Adipocyte (in vitro differentiated cells): Measurements from ENCODE around the gene MYO1D.

Experiments used
- DNase-seq: peaks from one replicate; pipeline ENCODE4 v3.0.0-alpha.2; 2015; ENCODE audit warnings: low read depth
- H3K27me3 ChIP-seq: replicated peaks from 2 replicates; pipeline ENCODE4 v1.7.0; 2013; ENCODE audit warnings: mild to moderate bottlenecking, low read length, moderate library complexity; ENCODE audit not compliant: control insufficient read depth, insufficient read depth
- H3K36me3 ChIP-seq: 2 replicates; pipeline ENCODE4 v1.7.0; 2013; ENCODE audit warnings: low read length, mild to moderate bottlenecking, moderate library complexity; ENCODE audit not compliant: control insufficient read depth, insufficient read depth, severe bottlenecking
- H3K4me1 ChIP-seq: 2 replicates; pipeline ENCODE4 v1.7.0; 2013; ENCODE audit warnings: mild to moderate bottlenecking, low read length, moderate library complexity; ENCODE audit not compliant: control insufficient read depth, insufficient read depth
- H3K4me3 ChIP-seq: 2 replicates; pipeline ENCODE4 v1.7.0; 2013; ENCODE audit warnings: mild to moderate bottlenecking, low read length, moderate library complexity
- H3K9ac ChIP-seq: 2 replicates; pipeline ENCODE4 v1.7.0; 2013; ENCODE audit warnings: mild to moderate bottlenecking, low read length, moderate library complexity
- H3K9me3 ChIP-seq: 2 replicates; pipeline ENCODE4 v1.7.0; 2013; ENCODE audit warnings: mild to moderate bottlenecking, low read length, moderate library complexity; ENCODE audit not compliant: control insufficient read depth

Gene MYO1D

DNA sequence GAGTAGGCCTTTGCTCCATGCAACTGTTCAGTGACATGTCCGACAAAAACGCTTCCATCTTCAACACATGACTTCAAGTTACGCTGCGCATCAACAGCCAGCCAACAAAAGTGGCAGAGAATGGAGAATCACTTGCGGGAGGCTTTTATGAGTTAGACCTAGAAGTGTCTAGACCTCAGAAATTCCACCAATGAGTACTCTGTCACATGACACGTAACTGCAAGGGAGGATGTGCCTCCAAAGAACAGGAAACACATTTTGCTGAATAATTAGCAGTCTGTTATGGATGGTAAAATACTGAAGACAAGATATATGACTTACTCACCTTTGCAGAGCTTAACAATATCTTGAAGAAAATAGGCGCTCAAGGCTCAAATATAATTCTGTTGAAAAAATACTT is 62.1 kb downstream of the MYO1D start:
- Histone ChIP-seq H3K4me1 (peaks cover 44% of the 10 kb centered on the region), H3K36me3 (no peaks in the 10 kb centered on the region), H3K27me3 (no peaks in the 10 kb centered on the region), H3K4me3 (no peak overlapping the region), H3K9ac (no peak overlapping the region), H3K9me3 (no peaks in the 10 kb centered on the region)
- no peak for DNase-seq

DNA sequence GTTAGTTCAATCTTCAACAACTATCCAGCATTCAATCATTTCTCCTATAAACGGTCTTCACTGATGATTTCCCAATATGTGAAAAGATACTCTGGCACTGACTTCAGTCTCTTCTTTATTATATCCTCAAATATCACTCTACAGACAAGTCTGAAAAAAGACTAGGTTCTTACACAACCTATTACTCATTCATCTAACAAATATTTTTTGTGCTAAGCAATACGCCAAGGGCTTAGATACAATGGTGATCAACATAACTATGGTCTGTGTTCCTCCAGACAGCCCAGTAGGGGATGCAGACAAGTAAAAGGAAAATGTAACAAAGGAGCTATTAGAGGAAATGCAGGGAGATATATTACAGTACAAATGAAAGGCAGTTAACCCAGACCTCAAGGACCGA is 63.9 kb downstream of the MYO1D start:
- Histone ChIP-seq H3K27me3 (no peaks in the 10 kb centered on the region), H3K4me1 (peaks cover 39% of the 10 kb centered on the region), H3K36me3 (no peaks in the 10 kb centered on the region), H3K9me3 (no peaks in the 10 kb centered on the region), H3K4me3 (no peak overlapping the region), H3K9ac (no peak overlapping the region)
- DNase-seq: no peak

DNA sequence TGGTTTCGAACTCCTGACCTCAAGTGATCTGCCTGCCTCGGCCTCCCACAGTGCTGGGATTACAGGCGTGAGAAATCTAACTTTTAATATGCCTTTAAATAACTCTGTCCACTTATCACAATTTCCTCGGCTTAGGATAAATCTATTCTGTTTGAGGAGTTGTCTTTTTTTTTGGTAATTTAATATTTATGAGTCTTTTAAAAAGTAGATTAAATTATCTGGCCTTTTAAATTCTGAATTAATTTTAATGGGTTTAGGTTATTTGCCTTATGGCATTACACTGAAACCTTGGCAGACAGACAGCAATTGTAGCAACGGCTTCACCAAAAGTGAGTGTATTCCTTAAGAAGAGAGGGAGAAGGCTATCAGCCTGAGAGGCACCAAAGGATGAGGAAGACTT is 66.2 kb downstream of the MYO1D start:
- H3K9me3 ChIP-seq: no peaks in the 10 kb centered on the region
- no peaks in the 10 kb centered on the region for H3K36me3 ChIP-seq
- no peaks in the 10 kb centered on the region for H3K27me3 ChIP-seq
- H3K9ac ChIP-seq: no peak overlapping the region
- no peak overlapping the region for H3K4me3 ChIP-seq
- peaks cover 52% of the 10 kb centered on the region for H3K4me1 ChIP-seq
- no peak for DNase-seq

DNA sequence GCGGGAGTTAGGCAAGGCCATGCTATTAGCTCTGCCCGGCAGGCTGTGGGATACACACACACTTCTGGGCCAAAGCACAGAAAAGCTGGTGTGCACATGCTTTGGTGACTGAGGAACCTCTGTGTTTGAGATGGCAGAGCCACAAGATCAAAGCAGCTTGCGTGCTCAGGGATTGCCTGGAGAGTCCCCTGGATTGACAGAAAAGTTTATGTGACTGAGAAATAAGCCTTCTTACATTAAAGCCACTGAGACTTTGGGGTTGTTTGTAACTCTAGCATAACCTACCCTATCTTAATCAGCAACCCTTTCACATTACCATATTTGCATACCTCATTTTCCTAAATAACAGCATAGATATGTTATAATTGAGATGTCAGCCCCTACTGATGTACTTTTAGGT is 69.3 kb downstream of the MYO1D start:
- Histone ChIP-seq H3K27me3 (no peaks in the 10 kb centered on the region), H3K9me3 (no peaks in the 10 kb centered on the region), H3K4me3 (no peak overlapping the region), H3K4me1 (peaks cover 60% of the 10 kb centered on the region), H3K9ac (no peak overlapping the region), H3K36me3 (no peaks in the 10 kb centered on the region)
- no peak for DNase-seq

DNA sequence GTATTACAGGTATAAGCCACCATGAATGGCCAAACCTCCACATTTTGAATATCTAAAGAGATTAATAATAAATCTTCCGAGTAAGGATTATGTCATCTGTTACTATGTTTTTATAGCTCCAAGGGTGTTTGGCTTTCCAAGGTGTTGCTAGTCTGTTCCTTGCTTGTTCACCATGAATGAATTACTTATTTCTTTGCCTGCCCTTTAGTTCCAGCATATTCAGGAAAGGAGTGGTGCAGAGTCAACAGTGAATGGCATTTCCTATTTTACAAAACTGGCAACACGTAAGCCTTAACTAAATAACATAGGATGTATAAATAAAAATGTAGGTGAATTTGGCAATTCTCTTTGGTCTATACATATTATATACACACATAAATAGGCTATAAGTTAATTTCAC is 70.3 kb downstream of the MYO1D start:
- Histone ChIP-seq H3K4me3 (no peak overlapping the region), H3K36me3 (no peaks in the 10 kb centered on the region), H3K9me3 (no peaks in the 10 kb centered on the region), H3K9ac (no peak overlapping the region), H3K4me1 (peaks cover 64% of the 10 kb centered on the region), H3K27me3 (no peaks in the 10 kb centered on the region)
- no peak for DNase-seq

DNA sequence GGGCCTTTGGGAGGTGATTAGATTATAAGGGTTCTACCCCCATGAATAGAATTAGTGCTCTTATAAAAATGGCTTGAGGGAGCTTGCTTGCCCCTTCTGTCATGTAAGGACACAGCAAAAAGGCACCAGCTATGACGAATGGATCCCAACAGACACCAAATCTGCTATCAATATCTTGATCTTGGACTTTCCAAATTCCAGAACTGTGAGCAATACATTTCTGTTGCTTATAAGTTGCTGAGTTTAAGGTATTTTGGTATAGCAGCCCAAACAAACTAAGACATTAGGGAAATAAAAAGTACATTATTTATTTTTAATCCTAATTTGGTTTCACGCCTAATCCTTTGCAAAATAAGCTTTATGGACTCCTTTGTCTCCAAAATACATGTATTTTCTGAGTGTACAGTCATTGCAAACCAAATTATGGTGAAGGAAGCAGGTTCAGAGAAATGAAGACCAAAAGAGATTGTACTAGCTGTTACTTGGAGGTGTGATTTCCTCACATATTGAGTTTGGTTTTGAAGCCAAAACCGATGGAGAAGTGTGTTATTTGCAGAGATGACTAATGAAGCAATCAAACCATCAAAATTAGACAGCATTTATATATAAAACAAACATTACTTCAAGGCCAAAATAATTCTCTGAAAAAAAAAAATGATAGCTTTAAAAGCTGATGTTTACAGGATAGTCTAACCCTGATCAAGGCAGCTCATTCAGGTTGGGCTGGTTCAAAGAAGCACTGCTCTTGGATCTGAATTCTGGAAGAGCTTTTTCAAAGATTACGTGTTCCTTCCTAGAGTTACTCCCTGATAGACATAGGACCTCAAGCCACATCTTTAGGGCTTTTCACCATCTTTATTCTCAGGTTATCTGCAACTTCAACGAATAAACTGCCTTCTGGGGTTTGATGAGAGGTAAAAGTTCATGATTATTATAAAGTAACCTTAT is 71.6 kb downstream of the MYO1D start:
- DNase-seq: no peak

DNA sequence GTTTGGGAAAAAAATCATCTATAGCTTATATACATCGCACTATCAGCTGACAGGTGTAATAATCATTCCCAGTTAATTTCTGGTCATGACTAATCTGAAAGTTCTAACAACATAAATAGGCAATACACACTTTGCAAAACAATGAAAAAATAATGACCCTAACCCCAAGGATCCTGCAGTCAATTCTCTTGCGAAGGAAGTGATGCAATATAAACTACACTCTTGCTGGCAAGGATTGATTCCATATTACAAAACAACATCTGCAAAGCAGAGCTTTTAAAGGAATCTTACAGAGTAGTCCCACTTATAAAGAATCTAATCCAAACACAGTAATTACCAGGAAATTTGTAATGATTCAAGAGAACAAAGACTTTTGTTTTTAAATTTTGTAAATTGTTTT is 73.4 kb downstream of the MYO1D start:
- Histone ChIP-seq H3K27me3 (no peaks in the 10 kb centered on the region), H3K36me3 (no peaks in the 10 kb centered on the region), H3K9ac (no peak overlapping the region), H3K4me3 (peak overlapping the region; percentile 3), H3K9me3 (no peaks in the 10 kb centered on the region), H3K4me1 (peaks cover 78% of the 10 kb centered on the region)
- peak; percentile 1 for DNase-seq

More for the DNA sequence above, 71.6 kb downstream of the MYO1D start:
- Histone ChIP-seq H3K9ac (no peak overlapping the region), H3K4me1 (peaks cover 77% of the 10 kb centered on the region), H3K27me3 (no peaks in the 10 kb centered on the region), H3K9me3 (no peaks in the 10 kb centered on the region), H3K4me3 (peak overlapping the region; percentile 6), H3K36me3 (no peaks in the 10 kb centered on the region)

DNA sequence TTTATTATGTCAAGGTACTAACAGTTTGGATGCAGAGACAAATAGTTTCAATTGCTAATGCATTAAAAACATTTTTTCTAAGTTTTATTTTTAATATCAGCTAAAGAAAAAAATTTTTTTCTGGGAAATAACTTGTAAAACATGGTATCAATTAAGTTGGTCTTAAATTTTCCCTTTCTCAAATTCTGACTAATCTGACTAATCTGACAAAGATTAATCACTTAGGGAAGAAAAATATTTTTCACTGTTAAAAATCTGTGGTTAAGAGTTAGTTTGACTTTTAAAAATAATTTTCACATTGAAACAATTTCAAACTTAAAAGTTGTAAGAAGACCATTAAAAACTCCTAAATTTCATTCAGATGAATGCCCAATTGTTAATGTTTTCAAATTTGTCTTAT is 74.6 kb downstream of the MYO1D start:
- no peak for DNase-seq
- Histone ChIP-seq H3K27me3 (no peaks in the 10 kb centered on the region), H3K36me3 (no peaks in the 10 kb centered on the region), H3K9me3 (no peaks in the 10 kb centered on the region), H3K9ac (peak overlapping the region; percentile 49), H3K4me3 (peak overlapping the region; percentile 55), H3K4me1 (peaks cover 70% of the 10 kb centered on the region)

DNA sequence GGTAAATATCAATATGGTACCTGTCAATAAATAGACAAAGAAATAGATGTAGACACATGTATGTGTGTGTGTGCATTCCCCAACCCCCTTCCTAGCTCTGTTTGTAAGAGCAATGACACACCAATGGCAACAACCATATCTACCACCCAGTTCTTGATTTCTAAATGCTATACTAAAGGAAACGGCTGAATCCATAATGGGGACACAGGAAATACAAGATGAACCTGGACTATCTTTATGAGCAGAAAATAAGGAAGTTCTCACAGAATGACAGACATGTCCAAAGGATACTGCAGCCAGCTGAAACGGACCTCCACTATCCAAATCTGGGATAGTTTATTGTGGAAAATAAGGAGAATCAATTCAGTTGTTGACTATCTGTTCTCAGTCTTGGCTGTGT is 75.3 kb downstream of the MYO1D start:
- Histone ChIP-seq H3K9ac (peak overlapping the region; percentile 49), H3K27me3 (no peaks in the 10 kb centered on the region)
- no peak for DNase-seq

DNA sequence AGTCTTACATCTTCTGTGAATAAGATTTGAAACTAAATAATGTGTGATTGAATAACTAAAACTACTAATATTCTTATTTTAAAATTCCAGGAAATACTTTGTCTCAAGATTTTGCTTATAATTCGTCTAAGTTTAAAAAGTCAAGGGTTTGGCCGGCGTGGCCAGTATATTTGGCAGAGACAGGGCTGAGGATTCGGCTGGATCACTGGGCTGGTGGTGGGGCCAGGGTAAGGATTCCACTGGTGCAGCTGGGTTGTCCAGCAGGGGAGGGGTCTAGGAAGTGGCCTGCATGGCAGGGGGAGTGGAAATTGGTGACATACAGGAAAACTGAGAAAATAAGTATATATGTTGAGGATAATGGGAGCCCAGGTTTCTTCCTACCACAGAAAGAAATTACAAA is 75.7 kb downstream of the MYO1D start:
- no peaks in the 10 kb centered on the region for H3K27me3 ChIP-seq
- peak overlapping the region; percentile 49 for H3K9ac ChIP-seq
- DNase-seq: no peak
- H3K36me3 ChIP-seq: no peaks in the 10 kb centered on the region
- peaks cover 62% of the 10 kb centered on the region for H3K4me1 ChIP-seq
- no peaks in the 10 kb centered on the region for H3K9me3 ChIP-seq
- H3K4me3 ChIP-seq: peak overlapping the region; percentile 55

More for the DNA sequence above, 75.3 kb downstream of the MYO1D start:
- peak overlapping the region; percentile 55 for H3K4me3 ChIP-seq
- H3K4me1 ChIP-seq: peaks cover 64% of the 10 kb centered on the region
- no peaks in the 10 kb centered on the region for H3K36me3 ChIP-seq
- H3K9me3 ChIP-seq: no peaks in the 10 kb centered on the region

DNA sequence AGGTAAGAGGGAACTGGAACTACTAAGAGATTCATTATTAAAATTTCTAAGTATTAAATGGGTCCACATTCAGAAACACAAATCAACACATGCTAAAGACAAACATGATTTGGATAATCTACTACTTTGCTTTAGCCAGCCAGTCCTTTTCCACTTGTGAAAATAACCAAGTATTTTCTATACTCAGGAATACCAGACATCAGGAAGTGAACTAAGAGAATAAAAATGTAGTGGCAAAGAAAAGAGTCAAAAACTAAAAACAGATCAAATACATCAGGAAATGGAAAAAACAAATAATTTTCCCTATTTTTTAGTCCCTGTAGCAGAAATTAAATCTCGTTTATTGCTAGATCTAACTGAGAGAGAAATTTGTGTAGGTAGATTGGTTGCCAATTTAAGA is 78.0 kb downstream of the MYO1D start:
- H3K9me3 ChIP-seq: no peaks in the 10 kb centered on the region
- DNase-seq: no peak
- no peak overlapping the region for H3K4me3 ChIP-seq
- no peaks in the 10 kb centered on the region for H3K36me3 ChIP-seq
- no peaks in the 10 kb centered on the region for H3K27me3 ChIP-seq
- peaks cover 42% of the 10 kb centered on the region for H3K4me1 ChIP-seq
- H3K9ac ChIP-seq: no peak overlapping the region
